NCI-H82 (cell line): ENCODE results near the gene GALNT12.
A peak's percentile ranks its signal among the peaks of the same experiment; 100 is the strongest.

Experiments used
- DNase-seq: peaks from one replicate; lab custom pipeline; 2025; lab: John Stamatoyannopoulos, UW

The GALNT12 gene

GRCh38 chr9:98880311-98881015 is 73.0 kb downstream of the GALNT12 start:
- no peak for DNase-seq

DNA sequence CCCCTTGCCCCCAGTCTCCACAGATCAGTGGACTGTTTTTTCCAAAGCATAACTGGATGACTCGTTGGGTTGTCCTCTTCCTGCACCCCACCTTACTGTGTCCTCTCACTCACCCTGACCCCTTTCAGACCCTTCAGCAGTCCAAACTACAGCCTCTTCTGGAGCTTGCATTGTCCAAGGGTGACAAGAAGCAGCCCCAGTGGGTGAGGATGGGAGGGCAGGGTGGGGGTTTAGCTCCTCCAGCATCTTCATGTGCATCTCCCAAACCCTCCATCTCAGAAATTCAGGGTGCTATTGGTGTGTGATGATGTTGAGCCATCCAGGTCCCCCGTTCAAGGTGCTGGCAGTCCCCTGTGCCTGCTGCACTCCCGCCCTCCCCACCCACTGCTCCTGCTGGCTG is 73.9 kb downstream of the GALNT12 start:
- no peak for DNase-seq

- no peak for DNase-seq
Observed at GRCh38 chr9:98881836-98882568, 74.5 kb downstream of the GALNT12 start.

GRCh38 chr9:98882569-98882923 is 75.1 kb downstream of the GALNT12 start:
- DNase-seq, result no peak

DNA sequence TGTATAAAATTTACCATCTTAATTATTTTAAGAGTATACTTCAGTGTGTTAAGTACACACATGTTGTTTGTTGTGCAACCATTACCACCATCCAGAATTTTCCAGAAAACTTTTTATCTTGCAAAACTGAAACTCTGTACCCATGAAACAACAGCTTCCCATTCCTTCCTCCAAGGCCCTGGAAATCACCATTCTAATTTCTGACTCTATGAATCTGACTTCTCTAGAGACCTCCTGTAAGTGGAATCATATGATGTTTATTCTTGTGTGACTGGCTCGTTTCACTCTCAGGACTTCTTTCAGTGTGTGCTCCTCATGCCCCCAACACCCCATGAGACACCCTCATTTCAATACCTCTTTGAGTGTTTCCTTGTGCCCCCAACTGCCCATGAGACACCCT is 75.8 kb downstream of the GALNT12 start:
- no peak for DNase-seq

DNA sequence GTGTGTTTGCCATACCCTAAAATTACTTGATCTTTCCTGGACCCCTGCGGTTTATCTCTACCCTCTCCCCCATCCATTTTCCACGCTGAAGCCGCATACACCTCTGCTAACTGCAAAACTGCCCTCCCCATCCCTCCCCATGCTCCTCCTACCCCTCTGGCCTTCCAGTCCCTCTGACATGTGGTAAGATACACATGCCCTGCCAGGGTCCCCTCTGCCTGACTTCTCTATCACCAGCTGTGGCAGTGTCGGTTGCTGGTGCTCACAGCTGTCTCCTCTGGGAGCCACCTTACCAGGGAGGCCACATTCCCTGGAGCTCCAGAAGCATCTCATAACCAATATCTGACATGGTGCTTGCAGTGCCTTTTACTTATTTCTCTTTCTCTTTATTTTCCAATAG is 77.4 kb downstream of the GALNT12 start:
- no peak for DNase-seq

GRCh38 chr9:98885575-98886295 is 78.3 kb downstream of the GALNT12 start:
- no peak for DNase-seq

DNA sequence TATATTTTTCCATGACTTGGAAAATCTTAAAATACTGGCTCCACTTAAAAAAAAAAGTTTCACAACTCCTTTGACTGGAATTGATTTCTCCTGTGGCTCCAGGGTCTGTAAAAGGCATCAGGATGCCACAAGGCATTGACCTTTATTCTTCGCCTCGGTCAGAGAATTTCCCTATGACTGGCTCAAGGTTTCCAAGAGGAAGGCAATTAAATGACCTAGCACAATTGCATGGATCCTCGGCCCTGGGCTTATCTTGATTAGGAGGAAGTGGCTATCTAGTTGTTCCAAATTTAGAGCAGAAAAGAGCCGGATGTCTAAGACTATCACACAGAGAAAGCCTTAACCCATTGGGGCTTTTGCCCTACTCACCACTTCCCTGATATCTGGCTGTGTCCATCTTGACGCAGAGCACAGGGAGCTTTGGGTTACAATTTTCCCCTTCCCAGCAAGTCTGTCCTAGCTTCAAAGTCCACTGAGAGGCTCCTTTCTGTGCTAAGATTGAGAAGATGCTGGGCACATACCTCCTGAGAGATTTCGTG is 79.3 kb downstream of the GALNT12 start:
- DNase-seq, result no peak

DNA sequence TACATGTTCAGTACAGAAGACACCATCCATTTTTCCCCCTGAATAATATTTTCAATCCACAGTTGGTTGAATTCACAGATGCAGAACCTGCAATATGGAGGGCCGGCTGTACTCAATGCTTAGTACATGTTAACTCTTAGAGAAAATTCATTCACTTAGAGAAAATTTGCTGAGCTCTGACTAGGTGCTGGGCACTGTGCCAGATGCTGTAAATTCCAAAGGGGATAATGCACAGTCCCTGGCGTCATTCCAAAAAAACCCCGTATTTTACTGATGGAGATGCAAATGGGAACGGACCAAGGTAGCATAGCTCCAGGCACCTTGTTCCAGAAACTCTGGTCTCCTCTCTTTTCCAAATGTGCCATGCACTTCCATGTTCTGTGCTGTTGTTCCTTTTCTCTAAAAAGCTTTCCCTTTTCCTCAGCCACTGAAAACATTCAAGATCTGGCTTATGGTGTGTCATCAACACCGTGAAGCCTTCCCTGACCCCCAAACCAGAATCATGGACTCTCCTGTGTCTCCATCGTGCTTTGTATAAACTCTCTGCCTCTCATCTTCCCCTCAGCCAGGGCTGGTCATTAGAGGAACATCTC is 80.5 kb downstream of the GALNT12 start:
- DNase-seq, result peak; percentile 75

DNA sequence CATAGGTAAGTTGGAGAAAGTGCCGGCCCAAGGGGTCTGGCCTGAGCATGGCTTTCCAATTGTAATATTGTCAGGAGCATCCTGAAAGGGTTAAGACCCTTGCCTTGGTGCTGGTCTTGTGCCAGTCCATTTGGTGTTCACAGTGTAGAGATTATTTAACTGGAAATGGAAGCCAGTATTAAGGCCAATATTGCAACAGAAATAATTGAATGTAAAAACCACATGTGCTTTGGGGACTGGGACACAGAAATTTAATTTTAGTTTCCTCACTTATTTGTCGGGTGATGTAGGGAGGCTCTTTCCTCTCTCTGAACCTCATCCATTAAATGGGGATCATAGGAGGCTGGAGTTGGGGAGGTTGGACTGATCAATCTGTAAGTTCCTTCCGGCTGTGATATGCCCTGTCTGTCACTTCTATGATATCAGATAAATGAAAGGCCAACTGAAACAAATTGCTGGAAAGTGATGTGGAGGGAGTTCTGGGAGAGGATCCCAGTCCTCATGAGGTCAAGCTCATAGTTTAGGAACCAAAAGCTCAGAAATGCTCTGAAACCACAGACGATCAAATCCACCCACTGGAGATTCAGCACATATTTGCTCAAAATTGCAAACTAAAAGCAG is 81.4 kb downstream of the GALNT12 start:
- DNase-seq, result no peak

DNA sequence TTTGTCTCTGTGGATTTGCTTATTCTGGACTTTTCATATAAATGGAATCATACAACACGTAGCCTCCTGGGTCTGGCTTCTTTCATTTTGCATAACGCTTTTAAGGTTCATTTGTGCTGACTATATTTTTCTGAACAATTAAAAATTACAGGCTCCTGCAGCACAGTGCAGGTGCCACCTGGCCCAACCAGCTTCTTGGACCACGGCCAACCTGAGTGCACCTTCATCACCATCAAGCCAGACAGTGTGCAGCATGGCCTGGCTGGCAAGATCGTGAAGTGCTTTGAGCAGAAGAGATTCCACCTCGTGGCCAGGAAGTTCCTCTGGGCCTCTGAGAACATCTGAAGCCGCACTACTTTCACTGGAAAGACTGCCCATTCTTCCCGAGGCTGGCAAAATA is 82.8 kb downstream of the GALNT12 start:
- DNase-seq, result no peak

GRCh38 chr9:98892288-98892687 is 84.8 kb downstream of the GALNT12 start:
- DNase-seq, result no peak

GRCh38 chr9:98892690-98893089 is 85.2 kb downstream of the GALNT12 start:
- DNase-seq, result no peak

DNA sequence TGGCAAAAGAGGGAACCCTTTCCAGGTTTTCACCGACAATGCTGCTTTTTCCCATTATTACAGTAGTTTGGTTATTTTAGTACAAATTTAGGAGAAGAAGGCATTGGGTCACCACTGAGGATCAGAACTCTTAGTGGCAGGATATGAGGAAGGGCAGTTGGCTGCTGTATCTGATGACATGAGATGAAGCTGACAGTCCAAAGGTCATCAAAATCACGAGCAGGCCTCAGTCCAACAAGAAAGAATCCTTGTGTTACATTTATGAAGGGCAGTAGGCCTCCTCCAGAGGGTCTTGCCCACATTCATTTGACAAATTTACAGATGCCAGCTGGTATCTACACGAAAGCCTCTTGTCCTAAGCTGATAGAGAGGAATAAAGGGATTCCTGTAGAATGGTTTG is 86.7 kb downstream of the GALNT12 start:
- no peak for DNase-seq

DNA sequence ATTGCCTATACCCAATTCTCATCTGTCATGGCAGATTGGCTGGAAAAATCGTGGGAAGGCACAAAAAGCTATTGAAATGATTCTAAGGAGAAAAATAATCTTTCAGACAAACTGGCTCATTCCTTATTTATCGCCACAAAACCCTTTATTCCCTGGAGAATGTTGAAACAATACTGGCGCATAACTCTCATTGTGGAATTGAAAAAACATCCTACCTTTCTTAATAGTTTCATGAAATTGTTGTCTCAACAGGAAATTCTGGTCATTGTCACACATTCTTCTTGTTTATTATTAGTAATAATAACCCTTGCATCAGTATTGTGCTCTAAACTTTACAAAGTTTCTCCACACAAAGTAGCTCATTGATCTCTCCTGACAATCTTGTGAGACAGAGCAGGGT is 87.3 kb downstream of the GALNT12 start:
- no peak for DNase-seq

- DNase-seq, result no peak
Observed at GRCh38 chr9:98896632-98897031, 89.2 kb downstream of the GALNT12 start.

- no peak for DNase-seq
Observed at GRCh38 chr9:98897745-98898144, 90.3 kb downstream of the GALNT12 start.

DNA sequence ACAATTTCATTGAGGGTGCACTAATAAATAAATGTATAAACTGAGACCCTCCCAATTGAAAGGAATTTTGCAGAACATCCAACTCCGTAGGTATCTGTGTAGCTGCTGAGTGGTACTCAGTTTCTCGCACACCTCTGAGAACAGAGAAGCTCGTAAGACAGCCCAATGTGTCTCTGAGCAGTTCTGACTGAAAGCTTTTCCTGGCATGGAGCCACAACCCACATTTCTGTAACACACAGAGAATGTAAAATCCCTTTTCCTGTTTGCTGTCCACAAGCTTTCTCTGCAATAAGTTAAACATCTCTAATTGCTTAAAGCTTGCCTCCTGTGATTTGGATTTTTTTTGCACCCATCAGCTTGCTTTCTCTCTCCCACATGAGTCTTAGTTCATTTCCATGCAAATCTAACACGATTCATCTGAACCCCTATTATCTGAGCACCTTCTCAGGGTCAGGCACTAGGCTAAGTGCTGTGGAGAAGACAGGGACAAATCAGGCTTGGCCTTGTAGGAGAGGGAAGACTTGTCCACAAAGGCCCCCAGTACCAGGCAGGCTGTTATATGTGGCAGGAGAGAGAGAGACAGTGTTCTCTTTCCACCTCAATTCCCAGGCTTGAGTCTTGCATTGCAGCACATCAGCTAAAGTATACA is 92.1 kb downstream of the GALNT12 start:
- peak; percentile 5 for DNase-seq
